Body of pancreas (tissue), 4 donors: ENCODE measurements around the gene TFIP11. TPM values are rescaled to one million over a fixed set of nuclear protein-coding genes. Genes with fewer than 3 reads are reported as not detected.

ENCODE experiments used
- ATAC-seq: fragments of 150-250 bp; one replicate; pipeline ENCODE4 v1.9.1; 2016
- DNase-seq, 4 donors: peaks; one replicate each; pipeline ENCODE4 v3.0.0-alpha.2; 2019
- H3K27ac ChIP-seq, 4 donors: fragments of 200-600 bp; sonication (generic); 1 replicate in 3 of 4; 2 replicates in 1 of 4; pipeline versions ENCODE4 v1.5.1 to v1.6.1; 2016 to 2019; ENCODE audit warnings: mild to moderate bottlenecking in 1 of 4, mixed read lengths in 1 of 4, moderate library complexity in 1 of 4
- H3K27me3 ChIP-seq, 2 donors: fragments of 200-600 bp; sonication (generic); one replicate each; pipeline ENCODE4 v1.6.0; 2016; ENCODE audit warnings: mild to moderate bottlenecking in 1 of 2
- H3K36me3 ChIP-seq, 2 donors: fragments of 200-600 bp; sonication (generic); replicated peaks in 1 of 2; 2 replicates each; pipeline ENCODE4 v1.5.1; 2016; ENCODE audit warnings: low read depth in 2 of 2; ENCODE audit not compliant: insufficient read depth in 1 of 2
- H3K4me1 ChIP-seq: fragments of 200-600 bp; sonication (generic); one replicate; pipeline ENCODE4 v1.6.0; 2016
- H3K4me3 ChIP-seq, 2 donors: fragments of 200-600 bp; sonication (generic); 1 replicate in 1 of 2; 2 replicates in 1 of 2; pipeline ENCODE4 v1.5.1; 2016 to 2019
- H3K9me3 ChIP-seq, 3 donors: fragments of 200-600 bp; sonication (generic); 1 replicate in 2 of 3; 2 replicates in 1 of 3; pipeline ENCODE4 v1.5.1; 2016
- POLR2A ChIP-seq, 3 donors: fragments of 450-650 bp; IDR thresholded peaks; one replicate each; pipeline ENCODE4 v1.6.1; 2016; ENCODE audit warnings: antibody characterized with exemption in 3 of 3, mild to moderate bottlenecking in 2 of 3
- WGBS, 2 donors: methylation state at CpG; one replicate each; pipeline ENCODE4 v1.1.5; 2017; 5-methylcytosine and 5-hydroxymethylcytosine counted together
- intact Hi-C: fragments of 100-400 bp; cut with DNase I; formaldehyde crosslinking; loops from one replicate; pipeline ENCODE4 v1.15.1; 2023
- total RNA-seq, 2 donors: library from RNA; depleted of rRNA; stranded (reverse); fragments of >200 nt; gene quantifications; one replicate each; pipeline ENCODE4 v1.1.0, GENCODE V29; 2016
- TF ChIP-seq, protein P1 (sequence below), 7 experiments: fragments of 450-650 bp in 4 of 7; fragments of 200-600 bp in 3 of 7; sonication (generic) in 3 of 7; IDR thresholded peaks; one replicate each; pipeline ENCODE4 v1.5.1; 2016 to 2019; ENCODE audit warnings: antibody characterized with exemption in 7 of 7

Gene TFIP11
- total RNA-seq, 2 donors from 2014 or later, result 26.2 to 32.3 TPM

DNA sequence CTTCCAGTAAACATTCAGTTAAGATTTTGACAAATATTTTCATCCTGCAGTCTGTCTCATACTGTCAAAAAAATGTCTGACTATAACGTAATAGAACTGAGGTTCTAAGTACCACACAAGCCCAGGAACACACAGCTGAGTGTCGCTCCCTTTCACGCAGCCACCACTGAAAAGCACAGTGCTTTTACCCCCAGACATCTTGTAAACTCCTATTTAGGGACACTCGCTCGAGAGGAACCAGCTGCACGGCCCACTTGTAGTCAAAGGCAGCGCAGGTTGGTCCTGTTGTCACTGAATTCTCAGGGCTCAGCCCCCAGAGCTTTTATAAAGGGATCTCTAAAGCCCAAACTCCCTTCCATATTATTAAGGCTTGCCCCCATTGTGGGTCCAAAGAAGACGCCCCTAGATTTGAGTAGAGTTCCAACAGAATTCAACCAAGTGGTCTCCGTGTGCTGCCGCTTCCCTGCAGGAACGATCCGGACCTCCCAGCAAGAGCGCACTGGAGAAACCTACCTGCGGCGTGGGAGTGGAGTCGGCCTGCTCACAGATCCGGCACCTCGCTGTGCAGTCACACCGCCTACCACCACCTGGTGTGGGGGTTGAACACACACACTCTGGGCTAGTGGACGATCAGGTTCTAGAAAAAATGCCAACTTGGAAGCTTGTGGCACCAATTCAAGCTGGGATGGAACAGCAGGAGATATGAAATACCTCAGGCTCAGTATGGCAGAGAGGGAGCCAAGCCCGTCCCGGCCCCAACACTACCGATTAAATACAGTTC, 59.8 kb downstream of the TFIP11 start:
- TF ChIP-seq POLR2A (IDR thresholded peaks at IDR 0.05), result no peak
- TF ChIP-seq, protein P1, sequence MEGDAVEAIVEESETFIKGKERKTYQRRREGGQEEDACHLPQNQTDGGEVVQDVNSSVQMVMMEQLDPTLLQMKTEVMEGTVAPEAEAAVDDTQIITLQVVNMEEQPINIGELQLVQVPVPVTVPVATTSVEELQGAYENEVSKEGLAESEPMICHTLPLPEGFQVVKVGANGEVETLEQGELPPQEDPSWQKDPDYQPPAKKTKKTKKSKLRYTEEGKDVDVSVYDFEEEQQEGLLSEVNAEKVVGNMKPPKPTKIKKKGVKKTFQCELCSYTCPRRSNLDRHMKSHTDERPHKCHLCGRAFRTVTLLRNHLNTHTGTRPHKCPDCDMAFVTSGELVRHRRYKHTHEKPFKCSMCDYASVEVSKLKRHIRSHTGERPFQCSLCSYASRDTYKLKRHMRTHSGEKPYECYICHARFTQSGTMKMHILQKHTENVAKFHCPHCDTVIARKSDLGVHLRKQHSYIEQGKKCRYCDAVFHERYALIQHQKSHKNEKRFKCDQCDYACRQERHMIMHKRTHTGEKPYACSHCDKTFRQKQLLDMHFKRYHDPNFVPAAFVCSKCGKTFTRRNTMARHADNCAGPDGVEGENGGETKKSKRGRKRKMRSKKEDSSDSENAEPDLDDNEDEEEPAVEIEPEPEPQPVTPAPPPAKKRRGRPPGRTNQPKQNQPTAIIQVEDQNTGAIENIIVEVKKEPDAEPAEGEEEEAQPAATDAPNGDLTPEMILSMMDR (IDR thresholded peaks at IDR 0.05), result no peak
- Histone ChIP-seq H3K4me3 (no peak overlapping the region), H3K27ac (no peak overlapping the region), H3K36me3 (peaks cover 0 to 19% of the 10 kb centered on the region in 2 donors), H3K4me1 (no peaks in the 10 kb centered on the region), H3K27me3 (no peaks in the 10 kb centered on the region), H3K9me3 (no peaks in the 10 kb centered on the region)
- no peak for ATAC-seq
- WGBS, 2 donors, result 92 to 95% methylated on average over 23 of the region's 23 CpGs
- DNase-seq, result no peak
- intact Hi-C loops, result no loop called here

DNA sequence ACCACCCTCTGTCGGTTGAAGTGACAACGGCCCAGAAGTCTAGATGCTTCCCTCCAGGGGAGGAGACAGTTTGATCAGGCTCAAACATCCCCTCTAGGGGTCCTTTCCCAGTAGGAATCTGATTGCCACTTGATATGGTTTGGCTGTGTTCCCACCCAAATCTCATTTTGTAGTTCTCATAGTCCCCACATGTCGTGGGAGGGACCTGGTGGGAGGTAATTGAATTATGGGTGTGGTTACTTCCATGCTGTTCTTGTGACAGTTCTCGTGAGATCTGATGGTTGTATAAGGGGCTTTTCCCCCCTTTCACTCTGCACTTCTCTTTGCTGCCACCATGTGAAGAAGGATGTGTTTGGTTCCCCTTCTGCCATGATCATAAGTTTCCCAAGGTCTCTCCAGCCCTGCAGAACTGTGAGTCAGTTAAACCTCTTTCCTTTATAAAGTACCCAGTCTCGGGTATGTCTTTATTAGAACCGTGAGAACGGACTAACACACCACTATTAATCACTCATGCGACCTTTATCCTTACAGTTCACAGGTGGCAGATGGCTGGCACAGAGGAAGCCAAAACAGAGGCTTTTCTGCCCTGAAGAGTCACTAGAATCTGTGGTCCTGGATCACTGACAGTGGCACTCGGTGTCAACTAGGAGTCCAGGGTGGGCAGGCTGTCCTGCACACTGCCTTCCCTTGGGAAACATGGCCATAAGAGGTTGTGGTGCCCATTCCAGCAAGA, 61.7 kb downstream of the TFIP11 start:
- no peak for TF ChIP-seq POLR2A (IDR thresholded peaks at IDR 0.05)
- TF ChIP-seq, protein P1 (IDR thresholded peaks at IDR 0.05), result no peak
- 76 to 80% methylated on average over 7 to 9 of the region's 9 CpGs for WGBS, 2 donors
- Histone ChIP-seq H3K4me3 (no peak overlapping the region), H3K9me3 (no peaks in the 10 kb centered on the region), H3K4me1 (no peaks in the 10 kb centered on the region), H3K27ac (no peak overlapping the region), H3K36me3 (peaks cover 0 to 14% of the 10 kb centered on the region in 2 donors), H3K27me3 (no peaks in the 10 kb centered on the region)
- intact Hi-C loops, result no loop called here
- no peak for ATAC-seq
- no peak for DNase-seq

DNA sequence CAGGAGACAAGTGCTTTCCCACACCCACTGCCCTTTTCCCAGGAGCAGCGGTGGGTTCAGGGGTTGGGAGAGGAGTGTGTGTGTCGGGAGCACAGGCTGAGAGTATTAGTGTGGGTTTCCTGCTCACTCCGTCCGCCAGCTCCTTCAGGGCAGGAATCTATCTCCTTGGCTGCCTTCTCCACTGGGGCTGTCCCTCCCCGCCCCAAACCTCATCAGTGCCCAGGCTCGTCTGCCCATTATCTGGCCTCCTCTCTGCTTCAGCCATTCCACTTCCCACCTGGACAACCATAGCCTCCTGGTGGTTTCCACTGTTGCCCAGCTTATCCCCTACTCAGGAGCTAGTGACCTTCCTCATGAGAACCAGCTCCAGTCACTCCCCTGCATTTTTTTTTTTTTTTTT, 63.3 kb downstream of the TFIP11 start:
- no peak for DNase-seq
- H3K27ac ChIP-seq, result no peak overlapping the region
- H3K27me3 ChIP-seq, result no peaks in the 10 kb centered on the region
- ATAC-seq, result no peak
- TF ChIP-seq POLR2A (IDR thresholded peaks at IDR 0.05), result no peak
- TF ChIP-seq, protein P1 (IDR thresholded peaks at IDR 0.05), result no peak
- intact Hi-C loops, result no loop called here
- H3K36me3 ChIP-seq, result peaks cover 0 to 14% of the 10 kb centered on the region in 2 donors
- H3K4me1 ChIP-seq, result no peaks in the 10 kb centered on the region
- H3K4me3 ChIP-seq, result no peak overlapping the region
- 87 to 88% methylated on average over 6 of the region's 6 CpGs for WGBS, 2 donors
- no peaks in the 10 kb centered on the region for H3K9me3 ChIP-seq

DNA sequence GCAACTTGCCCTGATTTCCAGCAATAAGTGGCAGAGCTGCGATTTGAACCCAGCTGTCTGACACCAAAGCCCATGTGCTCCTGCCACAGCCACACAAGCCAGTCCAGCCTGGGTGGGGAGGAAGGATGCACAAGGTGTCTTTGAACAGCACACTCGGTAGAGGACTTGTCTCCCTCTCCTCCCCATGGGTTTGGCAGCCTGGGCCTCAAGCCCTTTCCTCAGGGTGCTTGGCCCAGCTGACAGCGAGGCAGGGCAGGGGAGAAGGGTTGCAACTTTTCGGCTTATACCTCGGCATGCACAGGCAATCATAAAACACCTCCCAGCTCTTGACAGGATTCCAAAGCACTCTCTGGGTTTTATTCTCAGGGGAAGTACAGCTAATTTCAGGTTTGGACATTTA, 63.9 kb downstream of the TFIP11 start:
- intact Hi-C loops, result no loop called here
- TF ChIP-seq POLR2A (IDR thresholded peaks at IDR 0.05), result no peak
- TF ChIP-seq, protein P1 (IDR thresholded peaks at IDR 0.05), result no peak
- Histone ChIP-seq H3K4me3 (no peak overlapping the region), H3K27me3 (no peaks in the 10 kb centered on the region), H3K9me3 (no peaks in the 10 kb centered on the region), H3K4me1 (no peaks in the 10 kb centered on the region), H3K27ac (no peak overlapping the region), H3K36me3 (peaks cover 0 to 13% of the 10 kb centered on the region in 2 donors)
- WGBS, 2 donors, result 72 to 78% methylated on average over 5 of the region's 5 CpGs
- ATAC-seq (no peak), DNase-seq (no peak)
